ENCODE measurements around the gene TNS1. TPM values are rescaled to one million over a fixed set of nuclear protein-coding genes. Genes with fewer than 3 reads are reported as not detected.

The TNS1 gene
- total and polyA plus RNA-seq, 2 donors (not counting 1 experiment from before 2014, with no cell fraction given): 0.10 to 0.86 TPM

- ATAC-seq (ENCODE audit: low read depth) (no peak), DNase-seq (no peak)
- Histone ChIP-seq H3K27me3 (replicated peaks in 1 of 4; ENCODE audit: control extremely low read depth in 1 of 4, control insufficient read depth in 3 of 4, insufficient read depth in 4 of 4, low read length in 3 of 4) (peaks cover 0 to under 1% (median 0%) of the 10 kb centered on the region in 4 experiments), H3K27ac (ENCODE audit: low read length in 2 of 2) (no peak overlapping the region), H3K9me3 (ENCODE audit: control extremely low read depth in 1 of 3, control insufficient read depth in 2 of 3, insufficient read depth in 1 of 3, low read length in 2 of 3) (peaks cover 0 to 3% (median 0%) of the 10 kb centered on the region in 3 donors), H3K36me3 (replicated peaks in 1 of 2; ENCODE audit: control extremely low read depth in 1 of 2, control insufficient read depth in 1 of 2, extremely low read depth in 1 of 2, insufficient read depth in 2 of 2, low read length in 1 of 2) (no peaks in the 10 kb centered on the region), H2AFZ (ENCODE audit: insufficient read depth, low read depth, low read length, poor library complexity, severe bottlenecking) (no peak overlapping the region), H3K4me2 (replicated peaks; ENCODE audit: low read depth, low read length, poor library complexity, severe bottlenecking) (no peak overlapping the region), H3K4me1 (ENCODE audit: control insufficient read depth in 2 of 2, insufficient read depth in 2 of 2, low read length in 2 of 2) (no peaks in the 10 kb centered on the region), H4K20me1 (ENCODE audit: control insufficient read depth, insufficient read depth, low read length, poor library complexity, severe bottlenecking) (no peaks in the 10 kb centered on the region), H3K4me3 (ENCODE audit: control extremely low read depth in 1 of 5, extremely low read depth in 1 of 5, insufficient read depth in 1 of 5, low read depth in 2 of 5, low read length in 4 of 5) (no peak overlapping the region), H3K9ac (ENCODE audit: low read length) (no peak overlapping the region), H3K79me2 (ENCODE audit: control insufficient read depth, insufficient read depth, low read length) (no peaks in the 10 kb centered on the region)
- H3K27ac Mint-ChIP-seq: no peak overlapping the region
- no peak for TF ChIP-seq EZH2 (IDR thresholded peaks at IDR 0.05; ENCODE audit: borderline replicate concordance, insufficient read depth, low read depth, low read length, poor library complexity, severe bottlenecking)
- TF ChIP-seq, protein P1, sequence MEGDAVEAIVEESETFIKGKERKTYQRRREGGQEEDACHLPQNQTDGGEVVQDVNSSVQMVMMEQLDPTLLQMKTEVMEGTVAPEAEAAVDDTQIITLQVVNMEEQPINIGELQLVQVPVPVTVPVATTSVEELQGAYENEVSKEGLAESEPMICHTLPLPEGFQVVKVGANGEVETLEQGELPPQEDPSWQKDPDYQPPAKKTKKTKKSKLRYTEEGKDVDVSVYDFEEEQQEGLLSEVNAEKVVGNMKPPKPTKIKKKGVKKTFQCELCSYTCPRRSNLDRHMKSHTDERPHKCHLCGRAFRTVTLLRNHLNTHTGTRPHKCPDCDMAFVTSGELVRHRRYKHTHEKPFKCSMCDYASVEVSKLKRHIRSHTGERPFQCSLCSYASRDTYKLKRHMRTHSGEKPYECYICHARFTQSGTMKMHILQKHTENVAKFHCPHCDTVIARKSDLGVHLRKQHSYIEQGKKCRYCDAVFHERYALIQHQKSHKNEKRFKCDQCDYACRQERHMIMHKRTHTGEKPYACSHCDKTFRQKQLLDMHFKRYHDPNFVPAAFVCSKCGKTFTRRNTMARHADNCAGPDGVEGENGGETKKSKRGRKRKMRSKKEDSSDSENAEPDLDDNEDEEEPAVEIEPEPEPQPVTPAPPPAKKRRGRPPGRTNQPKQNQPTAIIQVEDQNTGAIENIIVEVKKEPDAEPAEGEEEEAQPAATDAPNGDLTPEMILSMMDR (IDR thresholded peaks at IDR 0.05): no peak
- H3K9me3 Mint-ChIP-seq (ENCODE audit: insufficient read depth): no peaks in the 10 kb centered on the region
- POLR2A ChIA-PET: no interaction called here
- no peaks in the 10 kb centered on the region for H3K4me1 Mint-ChIP-seq
- 82% methylated on average over 4 of the region's 5 CpGs for WGBS (ENCODE audit: insufficient coverage)
- intact Hi-C loops (cut with micrococcal nuclease): no loop called here
- peaks cover 4% of the 10 kb centered on the region for H3K27me3 Mint-ChIP-seq
- CTCF ChIA-PET: no interaction called here
- no peak overlapping the region for H3K4me3 Mint-ChIP-seq
These were observed 170.7 kb downstream of the TNS1 start for GRCh38 chr2:217832115-217832514.

- no peak overlapping the region for H3K9ac ChIP-seq (ENCODE audit: low read length)
- H3K9me3 ChIP-seq (ENCODE audit: control extremely low read depth in 1 of 3, control insufficient read depth in 2 of 3, insufficient read depth in 1 of 3, low read length in 2 of 3): peaks cover 0 to 3% (median 0%) of the 10 kb centered on the region in 3 donors
- Mint-ChIP-seq H3K9me3 (ENCODE audit: insufficient read depth) (no peaks in the 10 kb centered on the region), H3K4me1 (no peaks in the 10 kb centered on the region), H3K27me3 (peaks cover 4% of the 10 kb centered on the region), H3K4me3 (no peak overlapping the region), H3K27ac (no peak overlapping the region)
- no peak overlapping the region for H3K4me3 ChIP-seq (ENCODE audit: control extremely low read depth in 1 of 5, extremely low read depth in 1 of 5, insufficient read depth in 1 of 5, low read depth in 2 of 5, low read length in 4 of 5)
- WGBS (ENCODE audit: insufficient coverage): 84% methylated on average over 9 of the region's 10 CpGs
- ChIA-PET POLR2A (no interaction called here), CTCF (interaction anchor here (2.0 kb wide), 1 partner anchor 46 kb away, joined by 4 read pairs; no protein-coding TSS in a partner anchor)
- DNase-seq: no peak
- no peak overlapping the region for H3K4me2 ChIP-seq (replicated peaks; ENCODE audit: low read depth, low read length, poor library complexity, severe bottlenecking)
- intact Hi-C loops (cut with micrococcal nuclease): no loop called here
- no peaks in the 10 kb centered on the region for H3K4me1 ChIP-seq (ENCODE audit: control insufficient read depth in 2 of 2, insufficient read depth in 2 of 2, low read length in 2 of 2)
- TF ChIP-seq, protein P1 (IDR thresholded peaks at IDR 0.05): no peak
- no peak for TF ChIP-seq EZH2 (IDR thresholded peaks at IDR 0.05; ENCODE audit: borderline replicate concordance, insufficient read depth, low read depth, low read length, poor library complexity, severe bottlenecking)
- H3K79me2 ChIP-seq (ENCODE audit: control insufficient read depth, insufficient read depth, low read length): no peaks in the 10 kb centered on the region
- no peak overlapping the region for H2AFZ ChIP-seq (ENCODE audit: insufficient read depth, low read depth, low read length, poor library complexity, severe bottlenecking)
- H4K20me1 ChIP-seq (ENCODE audit: control insufficient read depth, insufficient read depth, low read length, poor library complexity, severe bottlenecking): no peaks in the 10 kb centered on the region
- no peak for ATAC-seq (ENCODE audit: low read depth)
- H3K36me3 ChIP-seq (replicated peaks in 1 of 2; ENCODE audit: control extremely low read depth in 1 of 2, control insufficient read depth in 1 of 2, extremely low read depth in 1 of 2, insufficient read depth in 2 of 2, low read length in 1 of 2): no peaks in the 10 kb centered on the region
- no peaks in the 10 kb centered on the region for H3K27me3 ChIP-seq (replicated peaks in 1 of 4; ENCODE audit: control extremely low read depth in 1 of 4, control insufficient read depth in 3 of 4, insufficient read depth in 4 of 4, low read length in 3 of 4)
- no peak overlapping the region for H3K27ac ChIP-seq (ENCODE audit: low read length in 2 of 2)
These were observed 171.5 kb downstream of the TNS1 start for GRCh38 chr2:217831306-217831705.

Measured in B cell (primary cell).